ENCODE results near the gene ATXN7L1.

The ATXN7L1 gene

DNA sequence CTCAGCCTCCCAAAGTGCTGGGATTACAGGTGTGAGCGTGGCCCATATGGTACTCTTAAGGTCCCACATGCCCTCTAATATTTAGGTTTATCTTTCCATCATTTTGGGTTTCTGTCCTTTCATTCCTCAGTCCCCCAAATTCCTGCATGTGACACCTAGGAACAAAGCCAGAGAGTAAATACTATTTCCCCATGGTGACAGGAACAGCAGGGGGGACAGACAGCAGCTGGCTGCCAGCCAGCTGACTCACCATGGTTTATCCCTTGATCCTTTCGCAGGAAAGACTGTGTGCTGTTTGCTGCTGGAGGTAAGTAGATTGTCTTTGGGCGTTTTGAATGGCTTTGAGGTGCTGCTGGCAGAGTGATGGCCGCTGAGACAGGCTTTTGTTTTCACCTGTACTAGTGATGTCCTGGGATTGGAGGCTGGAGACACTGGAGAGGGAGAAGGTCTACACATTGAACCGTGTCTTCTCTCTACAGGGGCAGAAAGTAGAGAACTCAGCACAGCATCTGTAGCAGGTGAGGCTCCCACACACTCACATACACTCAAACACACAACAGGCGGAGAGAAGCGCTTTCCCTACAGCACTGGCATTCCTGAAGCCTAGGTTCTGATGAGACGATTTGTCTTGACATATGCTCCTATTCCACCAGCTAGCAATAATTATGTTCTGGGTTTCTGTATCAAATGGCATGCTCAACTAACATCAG lies 211.4 kb downstream of the ATXN7L1 start:
- DNase-seq = no peak

DNA sequence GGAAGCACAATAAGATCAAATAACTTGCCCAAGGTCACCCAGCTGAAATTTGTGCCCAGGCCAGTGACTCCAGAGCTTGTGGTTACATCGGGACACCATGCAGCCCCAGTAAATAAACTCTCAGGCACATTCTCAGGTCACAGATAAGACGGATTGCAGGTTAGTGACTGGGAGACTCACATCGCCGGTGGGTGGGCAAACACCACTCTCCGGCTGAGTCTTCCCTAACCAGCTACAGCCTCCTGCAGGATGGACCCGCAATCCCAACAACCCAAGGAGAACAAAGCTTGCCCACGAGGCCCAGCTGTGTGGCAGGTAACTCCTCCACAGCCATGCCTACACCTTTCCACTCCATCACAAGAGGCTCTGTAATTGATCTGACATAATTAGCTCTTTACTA lies 213.4 kb downstream of the ATXN7L1 start:
- no peak for DNase-seq

DNA sequence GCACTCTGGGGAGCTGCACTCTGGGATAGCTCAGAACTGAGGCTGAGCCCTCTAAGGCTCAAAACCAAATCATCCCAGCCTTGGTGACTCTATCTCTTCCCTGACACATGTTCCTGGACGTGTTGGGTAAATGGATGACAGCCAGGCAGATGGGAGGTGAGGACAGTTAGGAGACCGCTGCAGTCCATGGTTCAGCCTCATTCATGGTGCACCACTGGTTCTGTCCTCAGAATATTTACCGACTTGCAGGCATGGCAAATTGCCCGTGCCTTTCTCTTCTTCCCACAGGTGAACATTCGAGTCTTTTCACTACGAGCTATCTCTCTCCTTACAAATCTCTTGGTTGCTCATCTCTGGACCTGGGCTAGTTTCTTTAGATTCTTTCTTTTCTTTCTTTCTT lies 214.8 kb downstream of the ATXN7L1 start:
- no peak for DNase-seq

DNA sequence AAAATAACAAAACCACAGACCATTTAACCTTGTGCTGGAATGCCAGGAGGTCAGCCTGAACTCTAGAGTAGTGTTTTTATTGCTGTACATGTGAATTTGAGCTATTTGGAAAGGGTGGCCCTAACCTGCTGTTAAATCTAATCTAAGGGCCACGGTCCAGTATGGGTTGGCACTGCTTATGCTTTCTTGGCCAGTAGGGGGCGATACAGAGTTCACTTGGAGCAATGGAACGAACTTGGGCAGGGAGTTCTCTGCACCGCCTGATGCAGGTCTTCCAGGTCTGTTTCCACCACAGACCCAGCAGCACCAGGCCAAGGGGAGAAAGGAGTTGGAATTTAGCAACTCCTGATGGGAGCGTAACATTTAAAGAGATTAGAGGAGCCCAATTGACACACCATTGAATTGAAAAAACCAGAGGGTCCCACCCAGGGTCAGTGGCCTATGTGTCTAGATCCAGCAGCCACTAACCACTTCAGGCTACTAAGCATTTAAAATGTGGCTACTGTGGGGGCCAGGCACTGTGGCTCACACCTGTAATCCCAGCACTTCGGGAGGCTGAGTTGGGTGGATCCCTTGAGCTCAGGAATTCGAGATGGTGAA lies 219.4 kb downstream of the ATXN7L1 start:
- peak; percentile 50 for DNase-seq

DNA sequence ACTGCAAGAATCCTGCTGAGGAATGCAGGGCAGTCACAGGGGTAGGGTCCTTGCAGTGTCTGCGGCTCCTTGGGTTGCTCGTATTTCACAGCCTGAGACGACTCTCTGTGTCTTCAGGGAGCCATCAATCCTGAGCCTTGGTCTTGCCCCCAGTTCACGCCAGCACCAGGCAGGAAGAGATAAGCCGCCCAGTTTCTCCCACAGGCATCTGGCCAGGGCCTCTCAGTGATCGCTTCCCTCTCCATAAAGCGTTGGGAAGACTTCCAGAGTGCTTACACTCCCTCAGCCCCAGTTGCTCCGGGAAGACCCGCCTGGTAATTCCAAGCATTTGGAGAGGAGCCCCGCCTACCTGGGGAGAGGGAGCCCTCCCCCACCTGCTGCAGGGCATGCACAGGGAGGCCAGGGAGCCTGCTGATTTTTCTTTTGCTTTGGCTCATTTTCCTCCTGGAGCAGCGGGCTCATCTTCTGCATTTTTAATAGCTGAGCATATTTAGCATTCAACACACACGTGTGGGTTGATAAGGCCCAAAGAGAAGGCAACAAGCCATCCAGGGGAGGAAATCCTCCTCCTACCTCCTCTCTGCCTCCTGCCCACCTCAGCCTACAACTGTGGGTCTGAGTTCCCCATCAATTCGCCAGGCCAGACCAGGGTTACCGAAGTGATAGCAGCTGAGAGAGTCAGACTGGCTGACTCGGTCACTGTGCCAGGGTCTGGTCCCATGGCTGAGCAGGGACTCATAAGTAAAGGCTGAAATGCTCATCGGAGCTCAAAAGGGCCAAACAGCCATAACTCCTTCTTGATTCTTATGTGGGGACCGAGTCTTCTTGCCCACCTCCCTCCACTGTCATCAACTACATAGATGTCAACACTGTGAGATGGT lies 220.7 kb downstream of the ATXN7L1 start:
- DNase-seq = no peak

DNA sequence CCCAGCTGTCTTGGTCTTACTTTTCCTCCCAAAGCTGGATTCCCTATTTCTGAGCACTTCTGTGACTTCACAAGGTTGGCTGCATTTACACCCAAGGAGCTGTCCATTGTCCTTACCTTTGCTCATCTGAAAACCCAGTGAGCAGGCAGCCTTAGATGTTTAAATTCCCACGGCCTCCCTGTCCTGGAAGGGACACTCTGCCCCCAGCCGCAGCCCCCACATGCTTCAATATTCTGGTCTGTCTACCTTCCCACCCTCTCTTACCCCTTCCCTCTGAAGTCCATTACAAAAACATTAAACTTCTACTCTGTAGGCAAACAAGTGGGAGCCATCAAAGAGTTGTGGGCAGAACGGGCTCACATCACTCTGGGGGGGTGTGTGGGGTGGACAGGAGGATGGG lies 221.3 kb downstream of the ATXN7L1 start:
- DNase-seq = no peak

DNA sequence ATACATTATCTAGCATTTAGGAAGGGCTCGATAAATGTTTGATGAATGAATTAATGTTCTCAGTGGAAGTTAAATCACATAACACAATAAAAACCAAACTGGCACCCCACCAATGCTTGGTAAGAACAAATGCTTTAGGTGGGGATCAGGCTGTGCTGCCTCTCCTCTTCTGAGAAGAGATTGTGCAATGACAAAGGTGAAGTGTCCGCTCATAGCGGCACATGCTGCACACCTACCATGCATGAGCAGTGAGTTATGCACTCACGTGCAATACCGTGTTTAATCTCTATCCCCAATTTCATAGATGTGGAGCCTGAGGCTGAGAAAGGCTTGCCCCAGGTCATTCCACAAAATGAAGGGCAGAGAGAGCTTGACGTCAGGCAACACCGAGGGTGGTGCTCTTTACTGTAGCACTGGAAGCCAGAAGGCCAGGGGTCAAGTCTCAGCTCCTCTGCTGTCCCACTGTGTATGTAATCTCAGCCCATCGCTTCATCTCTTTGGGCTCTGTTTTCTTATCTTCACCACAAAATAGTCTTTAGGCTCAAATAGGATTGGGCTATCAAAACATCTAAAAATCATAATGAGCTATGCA lies 222.2 kb downstream of the ATXN7L1 start:
- DNase-seq = no peak

DNA sequence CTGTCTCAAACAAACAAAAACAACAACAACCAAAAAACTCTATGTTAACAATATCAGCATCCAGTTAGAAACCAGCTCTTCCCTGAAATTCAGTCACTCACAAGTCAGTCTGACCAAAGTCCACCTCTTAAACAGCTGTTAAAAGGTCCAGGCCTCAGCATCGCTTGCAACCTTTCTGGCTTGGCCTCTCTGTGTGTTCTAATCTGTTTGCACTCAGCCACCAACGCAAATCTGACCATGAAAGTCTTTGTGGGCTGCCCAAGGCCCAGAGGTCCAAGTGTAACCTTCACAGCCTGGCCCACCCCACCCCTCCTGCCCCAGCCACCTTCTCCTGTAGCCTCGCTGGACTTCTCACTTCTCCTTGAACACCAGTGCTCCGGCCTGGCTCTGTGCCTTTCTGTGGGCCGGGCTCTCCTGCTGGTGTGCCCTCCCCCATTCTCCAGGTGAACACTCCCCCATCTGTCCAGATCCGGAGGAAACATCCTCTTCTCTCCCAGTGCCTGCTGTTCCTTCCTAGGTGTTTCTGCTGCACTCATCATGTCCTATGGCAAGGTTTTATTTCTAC lies 222.9 kb downstream of the ATXN7L1 start:
- DNase-seq = no peak

DNA sequence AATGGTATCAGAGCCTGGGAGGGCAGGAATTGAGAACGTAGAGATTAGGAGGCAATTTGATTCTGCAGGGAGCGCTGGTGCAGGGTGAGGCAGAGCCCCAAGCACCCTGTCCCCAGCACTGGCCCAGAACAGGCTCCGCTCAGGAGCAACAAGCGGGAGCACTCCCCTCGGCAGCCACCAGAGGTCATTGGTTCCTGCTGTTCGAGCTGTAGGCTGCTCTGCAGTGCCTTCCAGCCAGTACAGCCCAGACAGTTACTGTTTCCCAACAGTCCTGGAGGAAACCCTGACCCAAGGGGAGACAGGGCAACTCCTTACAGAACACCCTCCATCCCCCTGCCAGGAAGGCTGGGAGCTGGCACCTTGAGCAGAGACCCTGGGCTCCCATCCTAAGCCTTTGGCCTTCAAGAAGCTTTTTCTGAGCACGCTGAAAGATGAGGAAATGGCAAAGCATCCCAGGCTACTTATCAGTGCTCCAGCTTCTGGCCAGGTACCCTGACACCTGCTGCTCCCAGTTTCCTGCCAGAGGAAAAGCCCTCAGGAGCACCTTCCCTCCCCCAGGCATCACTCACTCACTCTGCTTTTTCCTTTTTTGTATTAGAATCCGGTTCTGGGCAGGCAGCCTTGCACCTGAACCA lies 223.9 kb downstream of the ATXN7L1 start:
- peak; percentile 54 for DNase-seq

DNA sequence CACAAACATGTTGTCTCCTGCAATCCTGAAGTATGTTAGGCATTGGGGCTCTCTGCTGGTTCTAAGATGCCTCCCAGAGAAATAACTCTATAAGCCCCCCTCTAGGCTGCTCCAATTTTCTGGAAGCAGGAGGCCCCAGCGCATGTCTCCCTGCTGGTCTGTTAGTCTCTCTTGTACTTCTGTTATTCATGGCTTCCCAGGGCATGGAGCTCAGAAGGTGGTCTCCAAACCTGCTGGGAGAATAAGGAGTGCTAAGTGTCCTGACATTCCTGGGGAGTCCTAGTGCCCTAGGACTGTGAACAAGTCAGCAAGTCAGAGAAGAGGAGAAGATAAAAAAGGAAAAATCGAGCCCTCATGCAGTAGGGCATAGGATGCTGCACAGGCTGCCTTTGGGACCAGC lies 224.6 kb downstream of the ATXN7L1 start:
- DNase-seq = no peak

DNA sequence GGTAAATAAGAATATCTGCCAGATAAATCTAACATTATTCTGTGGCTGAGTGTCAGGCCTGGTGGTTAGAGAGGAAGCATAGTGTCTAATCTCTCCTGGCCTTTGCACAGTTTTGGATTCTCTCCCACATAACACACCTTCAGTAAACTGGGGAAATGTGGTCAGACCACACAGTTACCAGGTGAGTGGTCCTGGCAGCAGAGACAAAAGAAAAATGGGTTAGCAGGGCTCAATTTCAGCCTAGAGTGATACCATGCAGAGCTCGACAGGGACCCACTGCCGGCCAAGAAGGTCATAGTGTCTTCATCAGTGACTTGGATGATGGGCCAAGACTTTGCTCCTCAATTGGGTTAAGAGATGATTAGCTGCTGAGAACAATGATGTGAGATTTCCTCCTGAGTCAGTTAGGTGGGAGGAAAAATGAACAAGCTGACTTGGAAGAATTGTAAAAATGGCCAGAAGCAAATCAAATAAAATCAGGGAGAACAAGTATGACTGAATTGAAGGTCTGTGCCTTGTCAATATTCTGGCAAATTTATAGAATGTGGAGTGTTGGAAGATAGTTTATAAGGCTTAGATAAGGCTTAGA lies 225.9 kb downstream of the ATXN7L1 start:
- no peak for DNase-seq

DNA sequence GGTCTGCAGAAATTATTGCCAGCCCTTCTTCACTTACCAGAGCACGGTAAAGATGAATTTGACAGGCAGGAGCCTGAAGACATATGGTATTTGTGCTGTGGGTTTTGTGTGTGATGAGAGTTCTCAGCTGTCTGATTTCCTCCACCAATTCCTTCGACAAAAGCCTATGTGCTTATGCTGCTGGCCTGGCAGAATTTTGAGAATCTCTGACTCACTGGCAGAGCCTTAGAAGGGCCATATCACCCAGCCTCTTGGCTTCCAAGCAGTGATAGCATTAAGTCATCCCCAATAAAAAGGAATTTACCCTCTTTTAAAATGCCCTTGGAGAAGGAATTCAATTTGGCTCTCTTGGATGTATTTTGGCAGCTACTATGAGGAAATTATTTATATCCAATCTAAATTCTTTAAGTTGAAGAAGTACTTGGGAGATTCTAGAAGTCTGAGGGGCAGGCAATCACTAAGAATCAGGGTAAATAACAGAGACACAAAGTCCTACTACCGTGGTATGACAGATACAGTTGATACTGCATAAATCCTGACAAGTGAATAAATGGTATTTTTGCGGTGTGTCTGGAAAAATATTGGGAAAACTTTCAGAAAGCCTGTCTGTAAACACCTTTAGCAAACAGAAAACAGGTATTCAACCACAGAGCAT lies 226.5 kb downstream of the ATXN7L1 start:
- DNase-seq = no peak

DNA sequence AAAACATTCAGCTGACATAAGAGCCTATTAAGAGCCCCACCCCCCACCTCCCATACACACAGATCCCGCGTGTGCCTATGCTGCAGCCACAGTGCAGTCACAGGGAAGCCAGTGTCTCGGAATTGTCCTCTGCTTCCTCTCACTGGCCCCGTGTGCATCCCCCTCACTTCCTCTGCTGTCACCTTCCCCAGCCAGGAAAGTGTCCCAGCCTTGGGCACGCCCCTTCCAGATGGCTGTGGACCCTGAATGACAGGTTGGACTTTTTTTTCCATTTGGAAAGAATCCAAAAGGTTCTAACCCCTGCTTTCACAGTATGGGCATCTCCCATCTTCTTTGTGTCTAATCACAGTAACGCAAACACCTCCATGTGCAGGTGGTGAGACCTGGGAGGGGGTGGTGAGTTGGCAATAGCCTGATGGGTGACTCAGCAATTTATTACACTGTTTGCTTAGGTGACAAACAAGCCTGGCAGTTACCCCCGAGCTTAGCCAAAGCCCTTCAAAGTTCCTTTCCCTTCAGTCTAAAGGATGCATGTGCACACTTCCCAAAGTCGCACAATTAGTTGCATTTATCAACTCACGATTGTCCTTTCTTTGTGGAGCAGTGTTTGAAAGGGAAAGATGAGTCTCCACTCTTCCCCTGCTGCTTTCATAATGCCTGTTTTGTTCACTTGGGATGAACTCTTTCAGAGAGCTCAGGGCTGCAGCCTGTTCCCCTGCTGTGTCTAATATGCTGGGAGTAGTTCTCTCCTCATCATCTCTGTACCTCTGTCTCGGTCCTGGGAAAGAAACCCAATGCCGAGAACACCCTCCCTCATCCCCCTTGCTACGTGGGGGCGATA lies 227.6 kb downstream of the ATXN7L1 start:
- no peak for DNase-seq

DNA sequence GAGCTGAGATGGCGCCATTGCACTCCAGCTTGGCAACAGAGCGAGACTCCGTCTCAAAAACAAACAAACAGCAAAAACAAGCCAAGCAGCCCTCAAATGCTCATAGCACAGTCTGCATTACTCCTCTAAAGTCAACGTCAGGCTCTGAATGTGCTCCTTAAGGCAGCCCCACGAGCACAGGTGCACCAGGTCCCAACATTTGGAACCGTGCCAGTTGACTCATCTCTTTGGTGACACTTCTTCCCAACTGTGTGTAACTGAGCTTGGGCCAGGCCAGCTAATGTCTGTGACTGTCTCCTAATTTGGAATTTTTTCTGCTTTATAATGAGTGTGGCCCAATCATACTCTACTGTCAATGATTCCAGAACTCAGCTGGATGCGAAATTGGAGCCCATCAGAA lies 228.8 kb downstream of the ATXN7L1 start:
- no peak for DNase-seq

DNA sequence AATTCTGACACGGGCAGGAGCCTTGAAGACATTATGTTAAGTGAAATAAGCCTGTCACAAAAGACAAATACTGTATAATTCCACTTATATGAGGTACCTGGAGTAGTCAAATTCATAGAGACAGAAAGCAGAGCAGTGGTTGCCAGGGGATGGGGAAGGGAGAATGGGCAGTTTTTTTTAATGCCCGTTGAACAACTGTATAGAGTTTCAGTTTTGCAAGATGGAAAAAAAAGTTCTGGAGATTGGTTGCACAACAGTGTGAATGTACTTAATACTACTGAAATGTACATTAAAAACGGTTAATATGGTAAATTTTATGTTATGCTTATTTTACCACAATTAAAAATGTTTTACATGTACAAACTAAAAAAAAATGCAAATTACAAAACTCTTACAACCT lies 231.5 kb downstream of the ATXN7L1 start:
- no peak for DNase-seq

DNA sequence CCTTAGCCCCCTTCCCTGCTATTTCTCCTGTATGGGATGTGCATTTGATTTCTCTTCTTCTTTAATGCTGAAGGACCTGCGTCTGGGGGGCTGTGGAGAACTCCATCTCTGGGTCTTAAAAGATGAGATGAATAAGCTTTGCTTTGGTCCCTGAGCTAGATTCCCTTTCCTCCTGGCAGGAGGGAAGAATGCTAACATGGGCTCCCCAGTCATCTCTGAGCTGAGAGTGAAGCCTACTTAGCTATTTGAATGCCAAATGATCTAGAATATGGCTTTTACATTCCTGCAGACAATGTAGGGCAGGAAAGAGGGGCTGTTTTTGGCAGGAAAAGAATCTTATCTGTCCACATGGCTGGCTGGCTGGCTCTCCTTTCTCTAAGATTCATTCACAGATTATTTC lies 232.5 kb downstream of the ATXN7L1 start:
- no peak for DNase-seq

DNA sequence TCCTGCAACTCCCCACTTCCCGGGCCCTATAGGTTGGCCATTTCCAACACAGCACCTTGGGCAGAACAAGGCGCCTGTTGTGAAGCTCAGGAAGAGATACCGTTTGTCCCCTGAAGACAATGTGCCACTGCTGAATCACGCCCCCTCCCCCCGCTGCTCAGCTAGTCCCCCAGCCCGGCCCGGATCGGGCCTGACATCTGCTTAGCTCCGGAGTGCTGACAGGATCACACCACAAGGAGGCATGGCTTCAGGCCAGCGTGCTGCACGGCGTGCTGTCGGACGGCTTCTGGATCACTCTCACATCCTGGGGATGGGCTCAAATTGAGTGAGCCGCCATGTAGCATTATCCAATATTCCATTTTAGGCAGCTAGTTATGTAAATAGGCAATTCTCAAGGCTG lies 233.0 kb downstream of the ATXN7L1 start:
- DNase-seq = no peak

DNA sequence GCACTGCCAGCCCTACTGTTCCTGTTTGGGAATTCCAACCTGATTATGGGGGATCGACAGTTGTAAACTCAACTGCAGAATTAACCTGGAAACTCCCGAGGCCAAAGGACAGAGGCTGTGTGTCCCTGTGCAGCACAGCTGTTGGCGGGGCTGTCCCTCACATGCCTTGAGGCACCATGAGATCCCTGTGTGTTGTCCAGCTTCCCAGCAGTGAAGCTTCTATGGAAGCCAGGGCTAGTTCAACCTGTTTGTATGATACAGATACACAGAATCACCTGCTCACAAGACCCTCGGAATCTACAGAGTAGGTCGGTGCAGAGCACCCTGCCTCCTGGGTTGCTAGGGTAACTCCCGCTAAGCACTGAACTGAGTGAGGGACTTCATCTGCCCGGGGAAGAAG lies 234.1 kb downstream of the ATXN7L1 start:
- no peak for DNase-seq

DNA sequence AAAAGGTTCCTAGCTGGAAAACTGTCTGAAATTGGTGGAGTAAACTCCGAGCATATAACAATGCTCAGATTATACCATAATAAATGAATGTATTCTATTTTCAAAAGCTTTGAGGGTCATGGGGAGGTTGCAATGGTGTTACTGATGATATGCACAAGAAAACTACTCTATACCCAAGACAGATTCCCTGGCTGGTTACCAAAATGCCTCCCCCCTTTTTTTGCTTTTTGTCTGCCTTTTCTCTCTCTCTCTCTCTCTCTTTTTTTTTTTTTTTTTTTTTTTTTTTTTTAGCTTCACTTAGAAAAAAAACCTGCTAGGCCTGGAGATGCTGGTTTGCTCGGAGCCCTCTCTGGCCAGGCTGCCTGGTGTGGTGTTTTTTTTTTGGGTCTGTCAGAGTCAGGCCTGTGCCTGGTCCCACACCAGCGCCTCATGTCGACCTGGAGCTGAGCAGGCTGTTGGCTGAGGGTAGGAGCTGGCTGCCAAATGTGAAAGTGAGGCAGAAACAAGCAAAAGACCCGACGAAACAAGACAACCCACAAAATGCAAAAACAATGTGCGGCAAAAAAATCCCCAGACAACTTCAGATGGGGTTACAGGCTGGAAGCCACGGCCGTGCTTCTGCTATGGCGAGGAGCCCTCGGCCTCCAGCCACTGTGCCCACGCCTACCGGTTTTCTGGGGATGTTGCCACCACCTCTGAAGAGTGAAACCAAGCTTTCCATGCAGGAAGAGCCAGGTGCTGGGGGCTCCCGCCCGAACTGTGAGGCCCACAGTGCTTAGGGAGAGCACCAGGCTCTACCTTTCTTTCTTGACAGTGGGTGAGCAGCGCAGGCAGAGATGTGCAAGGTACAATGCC lies 235.2 kb downstream of the ATXN7L1 start:
- DNase-seq = no peak

All from OCI-M1 (cell line).